H1 (cell line): Measurements from ENCODE around the gene DIRAS2. TPM values are rescaled to one million over a fixed set of nuclear protein-coding genes. Genes with fewer than 3 reads are reported as not detected.

Experiments used
- CBX5 ChIP-seq: fragments of 300-800, 300-1000 bp; sonication (generic); IDR thresholded peaks from 2 replicates; pipeline ENCODE4 v1.7.1; 2016; ENCODE audit warnings: antibody characterized with exemption, low read length, low read depth
- CEBPB ChIP-seq: IDR thresholded peaks from 2 replicates; pipeline ENCODE4 v1.6.1; 2012; ENCODE audit warnings: low read depth, low read length
- CTCF ChIP-seq, 3 experiments: IDR thresholded peaks; 1 replicate in 2 of 3; 2 replicates in 1 of 3; pipeline versions ENCODE4 v1.5.1 to v1.6.1; 2011; ENCODE audit warnings: low read length in 3 of 3, mild to moderate bottlenecking in 3 of 3, inconsistent platforms in 2 of 3, low read depth in 1 of 3, moderate library complexity in 1 of 3; ENCODE audit not compliant: insufficient read depth in 1 of 3; ENCODE audit errors: control extremely low read depth in 1 of 3
- EGR1 ChIP-seq: IDR thresholded peaks from 2 replicates; pipeline ENCODE4 v1.6.1; 2011; ENCODE audit warnings: low read depth, low read length, borderline replicate concordance
- KDM5A ChIP-seq: fragments of 200-600 bp; IDR thresholded peaks from 2 replicates; pipeline ENCODE4 v1.7.1; 2012; ENCODE audit warnings: mild to moderate bottlenecking, low read length, inconsistent platforms, mixed read lengths
- NRF1 ChIP-seq: IDR thresholded peaks from 2 replicates; pipeline ENCODE4 v1.6.1; 2011; ENCODE audit warnings: mild to moderate bottlenecking, low read depth, low read length, improper control_type of control experiment
- RNF2 ChIP-seq: fragments of 200-900, 300-1000 bp; sonication (generic); IDR thresholded peaks from 2 replicates; pipeline ENCODE4 v1.7.1; 2016; ENCODE audit warnings: borderline replicate concordance, low read depth, mild to moderate bottlenecking, antibody characterized with exemption, low read length; ENCODE audit not compliant: poor library complexity, severe bottlenecking; ENCODE audit errors: missing control alignments
- TEAD4 ChIP-seq: IDR thresholded peaks from 2 replicates; pipeline ENCODE4 v1.6.1; 2012; ENCODE audit warnings: low read depth, low read length, inconsistent platforms, mixed read lengths
- polyA plus RNA-seq, 7 experiments: library from polyadenylated mRNA; depleted of rRNA in 3 of 7; stranded (reverse) in 5 of 7; unstranded in 2 of 7; fragments of >200 nt in 5 of 7; fragments of 200-250 nt in 2 of 7; gene quantifications; 1 replicate in 5 of 7; 2 replicates in 1 of 7; 4 replicates in 1 of 7; pipeline versions ENCODE4 v1.2.1 to v1.2.3, GENCODE V29; 2011 to 2013; ENCODE audit warnings: missing spikeins in 2 of 7, mixed read lengths in 2 of 7
- total RNA-seq: library from RNA; stranded (reverse); fragmentation: NEBNext Ultra II Directional; extraction: Animal tissue kit (Norgen Biotek cat#: 25700); gene quantifications from 2 replicates; pipeline ENCODE4 v1.2.1, GENCODE V29; 2021
- TF ChIP-seq, protein P1 (sequence below): IDR thresholded peaks from 2 replicates; pipeline ENCODE4 v1.6.1; 2012; ENCODE audit warnings: inconsistent platforms

Gene DIRAS2
- total and polyA plus RNA-seq, 2 of the 8 experiments (the other 6 are each of a cell fraction or from before 2014, with no cell fraction given), result 0.06 to 0.15 TPM

DNA sequence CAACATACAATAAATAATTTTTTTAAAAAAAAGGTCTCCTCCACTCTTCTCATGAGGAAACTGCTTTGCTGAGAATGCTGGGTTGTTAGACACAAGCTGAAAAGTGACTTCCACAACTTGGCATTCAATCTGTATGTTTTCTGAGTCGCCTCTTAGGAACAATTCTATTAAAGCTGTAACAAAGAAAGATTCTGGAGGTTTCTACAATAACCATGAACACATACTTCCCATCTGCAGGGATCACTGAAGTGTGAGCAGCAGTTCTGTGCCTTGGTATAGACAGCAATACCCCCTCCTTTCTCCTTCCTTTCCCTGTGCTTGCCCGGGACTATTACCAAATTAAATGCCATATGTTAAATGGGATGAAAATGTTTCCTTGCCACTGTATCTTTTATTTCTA, 1.5 kb downstream of the DIRAS2 start (continued):
- TF ChIP-seq CTCF (IDR thresholded peaks at IDR 0.05; ENCODE audit: control extremely low read depth in 1 of 3, insufficient read depth in 1 of 3, low read depth in 1 of 3, low read length in 3 of 3), result no peak
- no peak for TF ChIP-seq EGR1
- TF ChIP-seq TEAD4, result no peak
- TF ChIP-seq CEBPB, result no peak
- no peak for TF ChIP-seq NRF1
- no peak for TF ChIP-seq CBX5
- TF ChIP-seq KDM5A, result no peak
- TF ChIP-seq, protein P1, sequence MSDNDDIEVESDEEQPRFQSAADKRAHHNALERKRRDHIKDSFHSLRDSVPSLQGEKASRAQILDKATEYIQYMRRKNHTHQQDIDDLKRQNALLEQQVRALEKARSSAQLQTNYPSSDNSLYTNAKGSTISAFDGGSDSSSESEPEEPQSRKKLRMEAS, result no peak
- TF ChIP-seq RNF2, result no peak
